ENCODE results near the gene ALS2.
"Not testable (repeated sequence)": the region's sequence is repeated elsewhere in the genome, so short reads cannot be mapped to it uniquely, and the experiment has no call there.

ALS2 gene

GRCh38 chr2:201793631-201794030 lies 12.9 kb upstream of the ALS2 start:
- DNase-seq, result no peak

- DNase-seq, result no peak
Observed at GRCh38 chr2:201790989-201791388, 10.3 kb upstream of the ALS2 start.

- no peak for DNase-seq
Observed at GRCh38 chr2:201790291-201790690, 9.6 kb upstream of the ALS2 start.

GRCh38 chr2:201789395-201789794 lies 8.7 kb upstream of the ALS2 start:
- no peak for DNase-seq

GRCh38 chr2:201788371-201788770 lies 7.6 kb upstream of the ALS2 start:
- no peak for DNase-seq

GRCh38 chr2:201786471-201786870 lies 5.7 kb upstream of the ALS2 start:
- peak; percentile 45 for DNase-seq

- DNase-seq, result no peak
Observed at GRCh38 chr2:201785135-201785534, 4.4 kb upstream of the ALS2 start.

GRCh38 chr2:201784563-201784962 lies 3.8 kb upstream of the ALS2 start:
- DNase-seq, result no peak

- DNase-seq, result no peak
Observed at GRCh38 chr2:201781557-201782051, 871 bp upstream of the ALS2 start.

- peak; percentile 47 for DNase-seq
Observed at GRCh38 chr2:201779901-201780673, 646 bp downstream of the ALS2 start.

GRCh38 chr2:201777869-201778268 lies 2.9 kb downstream of the ALS2 start:
- DNase-seq, result no peak

- DNase-seq, result no peak
Observed at GRCh38 chr2:201777043-201777442, 3.7 kb downstream of the ALS2 start.

- no peak for DNase-seq
Observed at GRCh38 chr2:201775326-201775725, 5.4 kb downstream of the ALS2 start.

- DNase-seq, result no peak
Observed at GRCh38 chr2:201774546-201774945, 6.2 kb downstream of the ALS2 start.

GRCh38 chr2:201773990-201774389 lies 6.7 kb downstream of the ALS2 start:
- no peak for DNase-seq

- DNase-seq, result no peak
Observed at GRCh38 chr2:201769666-201770373, 10.9 kb downstream of the ALS2 start.

GRCh38 chr2:201768918-201769317 lies 11.8 kb downstream of the ALS2 start:
- DNase-seq, result no peak

- DNase-seq, result no peak
Observed at GRCh38 chr2:201765799-201766198, 14.9 kb downstream of the ALS2 start.

GRCh38 chr2:201764469-201764868 lies 16.3 kb downstream of the ALS2 start:
- not testable (repeated sequence) for DNase-seq

- DNase-seq, result no peak
Observed at GRCh38 chr2:201761101-201761500, 19.6 kb downstream of the ALS2 start.

GRCh38 chr2:201759567-201759966 lies 21.2 kb downstream of the ALS2 start:
- DNase-seq, result no peak

GRCh38 chr2:201758873-201759272 lies 21.9 kb downstream of the ALS2 start:
- no peak for DNase-seq

- DNase-seq, result no peak
Observed at GRCh38 chr2:201758234-201758633, 22.5 kb downstream of the ALS2 start.

- no peak for DNase-seq
Observed at GRCh38 chr2:201754717-201755415, 25.9 kb downstream of the ALS2 start.
